DMS153 treated with DMSO at 0.1 percent for 48 hours (cell line): ENCODE results near the gene CIZ1.
"Not testable (repeated sequence)": the region's sequence is repeated elsewhere in the genome, so short reads cannot be mapped to it uniquely, and the experiment has no call there.

Experiments
- DNase-seq: peaks from one replicate; lab custom pipeline; 2025; ENCODE audit not compliant: unreplicated experiment; lab: John Stamatoyannopoulos, UW

Gene CIZ1

DNA sequence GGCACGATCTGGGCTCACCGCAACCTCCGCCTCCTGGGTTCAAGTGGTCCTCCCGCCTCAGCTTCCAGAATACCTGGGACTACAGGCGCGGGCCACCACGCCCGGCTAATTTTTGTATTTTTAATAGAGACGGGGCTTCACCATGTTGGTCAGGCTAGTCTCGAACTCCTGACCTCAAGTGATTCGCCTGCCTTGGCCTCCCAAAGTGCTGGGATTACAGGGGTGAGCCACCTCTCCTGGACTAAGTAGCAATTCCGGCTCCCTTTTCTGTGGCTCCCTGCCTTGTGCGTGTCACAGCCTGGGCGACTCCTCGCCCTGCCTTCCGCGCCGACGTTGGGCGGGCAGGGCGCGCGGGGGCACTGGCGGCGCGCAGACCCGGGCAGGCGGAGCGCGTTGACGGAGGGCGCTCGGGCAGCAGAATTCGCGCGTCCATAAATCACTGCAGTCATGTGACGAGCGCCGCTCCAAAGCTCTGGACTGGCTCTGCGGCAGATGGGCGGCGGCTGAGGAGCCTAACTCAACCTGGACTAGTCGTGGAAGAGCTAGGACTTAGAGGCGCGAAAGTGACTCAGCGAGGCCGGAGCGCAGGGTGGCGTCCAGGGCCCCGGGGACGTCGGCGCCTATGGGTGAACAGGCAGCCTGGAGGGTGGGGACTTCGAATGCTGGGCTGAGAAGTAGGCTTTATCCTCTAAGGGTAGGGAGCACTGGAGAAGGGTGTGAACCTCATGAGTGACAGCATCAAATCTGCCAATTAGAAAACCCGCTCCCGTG is 1.4 kb upstream of the CIZ1 start:
- peak; percentile 89 for DNase-seq

DNA sequence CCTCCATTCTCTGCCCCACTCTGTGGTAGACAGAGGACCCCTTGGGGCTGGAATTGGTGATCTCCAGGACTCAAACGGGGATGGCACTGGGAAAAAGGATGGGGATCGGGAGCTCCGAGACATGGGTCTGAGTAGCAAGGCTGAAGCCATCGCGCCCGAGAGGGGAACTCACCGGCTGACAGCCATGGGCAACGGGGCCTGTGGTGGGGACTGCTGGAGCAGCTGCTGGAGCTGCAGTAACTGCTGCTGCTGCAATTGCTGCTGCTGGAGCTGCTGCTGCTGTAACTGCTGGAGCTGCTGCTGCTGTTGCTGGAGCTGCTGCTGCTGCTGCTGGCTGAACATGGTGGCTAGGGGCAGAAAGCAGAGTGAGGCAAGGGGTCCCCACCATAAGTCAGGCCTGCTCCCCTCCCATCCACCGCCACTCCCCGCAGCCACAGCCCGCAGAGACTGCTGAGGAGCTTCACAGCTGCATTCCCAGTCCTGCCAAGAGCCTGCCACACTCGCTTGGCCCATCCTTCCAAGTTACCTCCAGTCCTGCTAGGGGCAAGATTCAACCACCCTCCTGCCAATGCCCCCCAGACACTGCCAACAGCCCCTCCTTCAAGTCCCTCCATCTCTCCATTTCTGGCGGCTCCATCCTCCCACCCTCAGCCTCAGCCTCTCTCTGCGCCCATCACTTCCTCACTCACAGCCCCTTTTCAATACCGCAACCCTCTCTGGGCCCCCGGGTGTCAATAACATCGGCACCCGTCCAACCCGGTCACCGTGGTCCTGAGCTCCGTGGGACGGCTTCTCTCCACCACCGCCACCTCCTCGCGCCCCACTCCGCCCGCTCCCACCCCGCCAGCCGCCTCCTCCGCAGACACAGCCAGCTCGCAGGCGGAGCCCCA is 611 bp downstream of the CIZ1 start:
- no peak for DNase-seq

DNA sequence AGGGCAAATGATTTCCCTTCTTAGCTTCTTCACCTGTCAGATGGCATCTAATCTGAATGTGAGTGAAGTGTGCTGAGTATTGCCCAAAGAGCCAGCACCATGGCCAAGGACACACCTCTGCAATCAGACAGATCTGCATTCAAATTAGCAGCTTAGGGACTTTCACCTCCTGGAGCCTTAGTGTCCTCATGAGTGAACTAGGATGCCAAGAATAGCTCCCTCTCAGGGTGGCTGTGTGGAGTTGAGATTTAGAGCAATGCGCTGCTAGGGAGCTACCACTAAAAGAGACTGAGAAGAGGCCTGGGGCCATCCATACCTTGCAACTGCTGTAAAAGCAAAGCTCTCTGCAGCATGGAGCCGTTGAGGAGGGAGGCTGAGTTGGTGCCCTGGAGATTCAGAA is 1.4 kb downstream of the CIZ1 start:
- DNase-seq, result no peak

DNA sequence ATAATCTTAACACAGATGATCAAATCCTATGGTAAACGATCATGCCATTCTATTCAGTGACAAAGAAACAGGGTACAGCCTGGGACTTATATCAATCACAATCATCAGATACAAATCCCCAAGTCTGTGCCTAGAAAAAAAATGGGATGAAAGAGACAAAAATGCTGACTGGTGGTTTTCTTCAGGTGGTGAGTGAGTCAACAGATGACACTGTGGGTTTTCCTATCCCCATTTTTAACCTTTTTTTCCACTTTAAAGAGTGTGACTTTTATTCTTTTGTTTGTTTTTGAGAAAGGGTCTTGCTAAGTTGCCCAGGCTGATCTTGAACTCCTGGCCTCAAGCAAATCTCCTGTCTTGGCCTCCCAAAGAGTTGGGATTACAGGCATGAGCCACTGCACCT is 3.2 kb downstream of the CIZ1 start:
- no peak for DNase-seq

DNA sequence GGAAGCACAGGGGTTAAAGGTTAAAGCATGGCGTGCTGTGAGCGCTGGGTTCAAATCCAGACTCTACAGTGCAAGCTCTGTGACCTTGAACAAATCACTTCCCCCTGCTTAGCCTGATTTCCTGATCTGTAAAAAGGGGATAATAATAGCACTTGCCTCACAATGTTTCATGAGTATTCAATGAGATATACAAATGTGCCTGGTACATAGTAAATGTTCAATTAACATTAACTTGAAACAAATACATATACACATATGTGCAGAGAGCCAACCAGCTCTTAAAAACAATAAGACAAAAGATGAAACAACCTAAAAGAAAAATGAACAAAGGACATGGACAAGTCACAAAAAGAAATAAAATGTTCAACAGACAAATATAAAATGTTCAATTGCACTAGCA is 4.0 kb downstream of the CIZ1 start:
- DNase-seq, result no peak

DNA sequence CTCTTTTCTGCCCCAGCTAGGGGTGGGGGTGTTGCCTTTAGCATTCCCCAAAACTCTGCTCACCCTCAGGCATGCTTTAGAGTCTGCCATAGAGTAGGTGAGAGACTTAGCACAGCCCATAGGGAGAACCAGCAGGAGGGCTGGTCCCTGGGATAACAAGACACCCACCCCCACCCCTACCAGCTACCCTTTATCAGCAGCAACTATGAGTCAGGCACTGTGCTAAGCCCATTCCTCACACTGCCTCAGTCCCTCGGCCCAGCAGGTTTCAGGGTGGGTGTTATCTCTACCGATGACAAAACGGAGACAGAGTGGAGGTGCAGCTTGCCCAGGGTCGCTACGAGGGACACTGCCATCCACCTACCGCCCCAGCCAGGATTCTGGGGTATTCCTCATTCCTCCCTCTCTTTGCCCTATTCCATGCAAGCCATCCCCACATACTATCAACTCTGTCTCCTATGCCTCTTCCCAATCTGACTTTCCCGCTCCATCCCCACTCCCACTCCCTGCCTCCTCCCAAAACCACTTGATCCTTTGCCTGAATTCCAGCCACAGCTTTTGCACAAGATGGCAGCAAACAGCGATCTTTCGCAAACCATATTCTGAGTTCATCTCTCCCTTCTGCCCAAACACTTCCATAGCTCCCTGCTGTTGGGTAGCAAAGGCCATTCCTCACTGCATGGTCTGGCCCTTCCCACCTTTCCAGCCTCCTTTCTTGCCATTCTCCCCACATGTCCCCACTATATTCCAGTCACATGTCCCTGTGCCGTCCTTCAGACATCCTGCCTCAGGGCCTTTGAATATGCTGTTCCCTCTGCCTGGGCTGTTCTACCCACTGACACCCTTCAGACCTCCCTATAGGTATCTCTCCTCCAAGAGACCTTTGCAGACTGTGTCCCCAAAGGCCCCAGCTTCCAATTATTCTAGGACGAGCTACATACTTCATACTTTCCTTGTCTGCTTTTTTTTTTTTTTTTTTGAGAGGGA is 5.1 kb downstream of the CIZ1 start:
- no peak for DNase-seq

DNA sequence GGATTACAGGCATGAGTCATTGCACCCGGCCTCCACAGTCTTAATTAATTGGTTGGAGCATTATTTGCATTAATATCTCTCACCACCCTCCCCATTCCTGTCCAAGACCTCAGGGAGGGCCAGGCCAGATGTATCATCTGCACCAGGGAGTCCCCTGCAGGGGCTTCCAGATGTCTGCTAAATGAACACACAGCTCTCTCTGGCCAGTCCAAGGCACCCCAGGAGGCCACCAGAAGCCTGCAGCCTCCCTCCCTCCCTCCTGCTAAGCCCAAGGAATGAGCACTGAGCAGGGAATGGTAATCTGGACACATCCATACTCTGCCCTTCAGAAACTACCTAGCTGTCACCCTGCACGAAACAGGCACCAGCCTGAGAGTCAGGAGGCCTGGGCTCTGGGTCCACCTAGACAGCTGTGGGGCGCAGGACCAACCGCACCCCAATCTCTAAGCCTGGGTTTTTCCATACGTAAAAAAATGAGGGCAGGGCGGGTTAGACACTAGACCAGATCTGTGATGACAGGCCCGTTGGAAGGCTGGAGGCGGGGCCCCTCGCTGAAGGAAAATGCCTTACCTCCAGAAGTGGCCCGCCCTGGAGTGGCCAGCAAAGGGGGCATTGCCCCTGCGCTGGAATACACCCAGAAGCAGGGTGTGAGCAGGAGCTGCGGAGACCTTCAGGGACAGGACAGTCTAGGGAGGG is 8.3 kb downstream of the CIZ1 start:
- no peak for DNase-seq

DNA sequence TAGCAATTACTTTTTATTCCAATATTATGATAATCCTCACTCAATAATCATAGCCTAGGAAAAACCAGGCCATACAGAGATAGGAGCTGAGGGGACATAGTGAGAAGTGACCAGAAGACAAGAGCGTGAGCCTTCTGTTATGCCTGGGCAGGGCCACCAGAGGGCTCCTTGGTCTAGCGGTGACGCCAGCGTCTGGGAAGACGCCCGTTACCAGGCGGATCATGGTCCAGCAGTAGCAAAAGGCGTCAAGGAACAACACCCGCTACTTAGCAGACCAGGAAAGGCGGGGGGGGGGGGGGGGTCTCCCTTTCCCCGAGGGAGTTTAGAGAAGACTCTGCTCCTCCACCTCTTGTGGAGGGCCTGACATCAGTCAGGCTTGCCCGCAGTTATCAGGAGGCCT is 9.9 kb downstream of the CIZ1 start:
- not testable (repeated sequence) for DNase-seq

DNA sequence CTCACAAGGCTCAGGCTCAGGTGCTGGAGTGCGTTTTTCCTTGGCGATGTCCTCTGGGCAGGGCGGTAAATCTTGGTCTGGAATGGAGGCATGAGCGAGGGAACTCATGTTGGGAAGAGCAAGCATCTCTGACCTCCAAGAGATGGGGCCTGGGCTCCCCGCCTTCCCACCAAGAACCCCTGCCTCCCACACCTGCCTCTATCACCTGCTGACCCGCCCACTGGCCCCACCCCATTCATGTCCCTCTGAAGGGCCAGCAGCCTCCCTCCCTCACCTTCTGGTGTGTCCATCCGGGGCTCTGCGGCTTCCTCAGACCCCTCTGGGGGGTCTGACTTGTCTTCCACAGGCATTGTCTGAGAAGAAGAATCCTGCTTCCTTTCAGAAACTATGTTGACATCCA is 10.9 kb downstream of the CIZ1 start:
- DNase-seq, result no peak

DNA sequence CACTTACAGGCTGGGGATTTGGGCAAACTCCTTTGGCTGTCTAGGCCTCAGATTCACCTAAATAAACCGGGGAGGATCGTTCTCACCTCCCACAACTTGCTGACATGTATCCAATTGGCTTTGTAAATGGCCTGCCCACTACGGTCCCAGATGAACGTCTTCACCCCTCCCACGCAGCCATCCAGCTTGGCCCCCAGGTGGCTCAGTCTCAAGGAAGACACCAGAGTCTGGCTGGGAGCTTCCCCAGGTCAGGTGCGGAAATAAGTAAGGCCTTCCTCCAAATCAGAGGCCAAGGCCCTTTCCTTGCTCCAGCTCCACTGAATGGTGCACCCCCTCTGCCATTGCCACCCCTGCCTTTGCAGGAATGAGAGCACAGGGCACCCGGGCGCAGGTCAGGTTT is 11.4 kb downstream of the CIZ1 start:
- no peak for DNase-seq

DNA sequence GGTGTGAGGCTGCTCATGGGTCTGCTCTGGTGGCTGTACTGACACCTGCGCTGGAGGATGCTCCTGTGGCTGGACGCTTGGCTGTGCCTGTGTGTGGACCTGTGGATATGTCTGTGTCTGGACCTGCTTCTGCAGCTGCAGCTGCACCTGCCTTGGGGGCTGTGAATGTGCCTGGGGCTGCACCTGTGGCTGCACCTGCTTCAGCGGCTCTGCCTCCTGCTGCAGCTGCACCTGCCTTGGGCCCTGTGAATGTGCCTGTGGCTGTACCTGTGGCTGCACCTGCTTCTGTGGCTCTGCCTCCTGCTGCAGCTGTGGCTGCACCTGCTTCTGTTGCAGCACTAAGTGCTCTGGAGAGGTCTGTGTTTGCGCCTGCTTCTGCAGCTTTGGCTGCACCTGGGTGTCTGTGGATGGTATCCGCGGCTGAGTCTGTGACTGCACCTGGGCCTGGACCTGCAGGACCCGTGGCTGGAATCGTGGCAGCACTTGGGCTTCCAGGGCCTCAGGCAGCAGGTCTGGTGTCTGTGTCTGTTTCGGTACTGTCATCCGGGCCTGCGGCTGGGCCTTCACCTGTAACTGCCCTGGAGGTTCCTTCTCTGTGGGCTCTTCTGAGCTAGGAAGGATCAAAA is 12.5 kb downstream of the CIZ1 start:
- no peak for DNase-seq

DNA sequence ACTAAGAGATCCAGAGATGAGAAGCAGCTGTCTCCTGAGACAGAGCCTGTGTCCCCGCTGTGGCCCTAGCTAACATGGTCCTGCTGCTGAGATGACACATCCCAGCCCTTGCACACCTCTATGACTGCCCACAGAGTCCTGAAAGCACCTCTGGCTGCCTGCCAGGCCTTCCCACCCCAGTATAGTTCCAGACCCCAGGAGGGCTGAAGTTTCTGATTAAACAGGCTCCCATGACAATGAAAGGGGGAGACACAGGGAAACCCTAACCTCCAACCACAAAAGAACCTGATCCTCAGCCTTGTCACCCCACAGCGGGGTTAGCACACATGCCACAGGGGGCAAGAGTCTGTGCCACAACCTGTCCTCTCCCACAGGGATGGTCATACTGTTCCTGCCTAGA is 15.6 kb downstream of the CIZ1 start:
- no peak for DNase-seq

DNA sequence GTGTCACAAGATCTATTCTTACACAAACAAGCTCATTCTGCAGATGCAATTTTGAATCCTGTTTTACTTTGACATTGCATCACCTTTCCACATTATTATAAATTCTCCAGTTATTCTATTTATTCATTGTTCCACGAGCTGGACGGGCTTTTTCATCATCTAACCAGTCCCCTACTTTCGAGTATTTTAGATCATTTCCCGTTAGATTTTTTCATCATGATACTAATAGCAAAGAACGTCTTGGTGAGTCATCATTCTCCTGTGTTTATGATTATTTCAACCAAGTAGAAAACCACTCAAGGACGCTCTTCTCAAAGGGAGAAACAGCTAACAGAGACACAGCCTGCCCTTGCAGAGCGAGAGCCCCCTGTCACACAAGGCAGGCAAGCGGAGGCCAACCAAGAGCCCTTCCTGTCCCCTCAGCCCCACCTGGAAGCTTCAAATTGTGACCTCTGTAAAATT is 16.2 kb downstream of the CIZ1 start:
- no peak for DNase-seq

DNA sequence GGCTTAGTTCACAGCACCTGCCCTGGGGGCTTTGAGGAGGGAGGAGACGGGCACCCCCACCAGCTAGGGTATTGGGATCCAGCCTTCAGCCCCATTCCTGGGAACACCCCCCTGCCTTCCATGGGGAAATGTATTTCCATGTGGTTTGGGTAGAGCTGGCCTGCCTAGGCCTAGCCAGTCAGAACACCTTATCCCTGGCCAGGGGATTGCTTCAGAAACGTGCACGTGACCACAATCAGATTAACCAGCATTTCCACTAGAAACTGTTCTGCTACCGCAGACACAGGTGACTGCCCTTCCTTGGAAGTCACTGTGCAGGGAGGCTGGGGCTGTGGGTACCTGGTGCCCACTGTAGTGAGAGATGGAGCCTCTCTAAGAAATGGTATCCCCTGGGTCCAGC is 17.3 kb downstream of the CIZ1 start:
- DNase-seq, result no peak

DNA sequence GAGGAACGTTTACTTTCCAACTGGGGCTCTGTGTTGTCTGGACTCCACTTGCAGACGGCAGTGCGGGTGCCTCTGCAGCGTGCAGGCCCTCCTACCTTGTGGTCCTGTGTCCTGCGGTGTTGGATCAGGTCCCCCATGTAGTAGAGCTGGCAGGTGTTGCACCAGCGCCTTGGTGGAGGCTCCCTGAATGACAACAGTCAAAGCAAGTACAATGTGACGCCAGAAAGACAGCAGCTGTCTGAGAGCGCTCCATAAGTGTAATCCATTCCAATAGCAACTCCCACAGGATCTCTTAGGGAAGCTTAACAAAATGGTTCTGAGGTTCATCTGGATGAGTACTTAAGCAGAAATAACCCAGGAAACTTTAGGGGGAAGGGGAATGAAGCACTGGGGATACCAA is 21.4 kb downstream of the CIZ1 start:
- DNase-seq, result no peak

DNA sequence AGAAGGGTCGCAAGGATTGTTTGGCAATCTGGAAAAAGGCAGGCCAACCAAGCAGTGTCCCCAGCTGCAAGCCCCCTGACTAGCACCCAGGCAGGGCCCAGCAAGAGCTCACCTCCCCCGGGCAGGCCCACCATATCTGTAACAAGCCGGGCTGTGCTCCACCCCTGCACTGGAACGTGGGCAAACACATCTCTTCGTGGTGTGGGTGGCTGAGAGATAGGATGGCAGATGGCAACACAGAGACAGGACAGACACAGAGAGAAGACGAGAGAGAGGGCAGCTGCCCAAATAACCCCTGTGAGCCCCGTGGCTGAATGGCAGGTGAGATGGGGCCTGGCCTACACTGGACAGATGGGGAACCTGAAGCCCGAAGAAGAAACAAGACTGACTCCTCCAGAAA is 21.9 kb downstream of the CIZ1 start:
- no peak for DNase-seq

DNA sequence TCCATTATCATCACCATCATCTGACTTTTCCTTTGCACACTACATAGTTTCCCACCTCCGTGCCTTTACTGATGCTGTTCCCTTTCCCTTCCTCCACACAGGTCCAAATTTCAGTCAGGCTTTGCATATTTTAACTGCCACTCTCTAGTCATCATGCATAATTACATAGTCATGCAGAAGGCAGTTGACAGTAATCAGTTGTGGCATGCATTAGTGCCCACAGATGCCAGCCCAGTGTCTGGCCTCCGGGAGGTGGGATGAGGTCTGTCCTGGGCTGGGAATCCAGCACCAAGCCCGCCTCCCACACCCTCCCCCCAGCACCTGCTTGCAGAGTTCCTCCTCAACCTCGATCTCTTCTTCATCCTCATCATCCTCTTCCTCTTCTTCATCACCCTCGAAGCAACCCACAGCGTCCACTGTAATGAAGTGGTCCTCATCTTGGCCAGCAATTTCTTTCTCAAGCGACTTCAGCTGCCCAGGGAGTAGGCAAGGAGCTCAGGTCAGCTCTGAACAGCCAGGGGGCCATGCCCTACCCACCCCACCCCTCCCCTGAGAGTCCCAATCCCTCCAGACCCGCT is 22.6 kb downstream of the CIZ1 start:
- no peak for DNase-seq

DNA sequence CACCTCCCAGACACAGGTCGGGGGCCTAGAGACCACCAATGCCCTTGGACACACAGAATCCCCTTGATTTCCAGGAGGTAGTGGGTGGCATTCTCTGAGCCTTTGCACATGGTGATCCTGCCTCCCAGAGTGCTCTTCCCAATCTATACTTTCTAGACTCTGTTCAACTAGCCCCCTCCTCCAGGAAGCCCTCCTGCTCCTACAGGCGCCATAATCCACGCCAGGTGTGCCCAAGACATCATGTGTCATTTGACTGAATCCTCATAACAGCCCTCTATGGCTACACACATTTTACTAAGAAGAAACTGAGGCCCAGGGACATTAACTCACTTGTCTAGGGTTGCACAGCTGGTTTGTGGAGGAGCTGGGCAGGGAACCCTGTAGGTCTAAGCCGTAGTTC is 24.2 kb downstream of the CIZ1 start:
- DNase-seq, result no peak

DNA sequence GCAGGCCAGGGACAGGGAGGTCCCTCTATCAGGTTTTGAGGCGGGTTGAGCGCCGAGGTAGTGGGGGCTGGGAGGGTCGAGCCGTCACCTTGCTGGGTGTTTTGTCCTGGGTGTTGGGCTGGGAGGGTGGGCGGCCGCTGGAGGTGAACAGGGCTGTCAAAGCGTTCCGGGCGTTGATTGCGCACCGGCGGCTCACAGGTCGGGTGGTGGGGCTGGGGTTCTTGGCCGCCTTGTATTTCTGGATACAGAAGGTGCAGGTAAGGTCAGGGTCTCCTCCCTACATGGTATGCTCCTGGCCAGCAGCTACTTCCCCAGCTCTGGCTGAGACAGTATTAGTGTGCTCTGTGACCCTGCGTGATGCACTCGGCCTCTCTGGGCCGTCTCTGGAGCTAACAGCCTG is 25.2 kb downstream of the CIZ1 start:
- DNase-seq, result no peak
